Measurements from ENCODE around the gene GPRIN3.
"Not testable (repeated sequence)": the region's sequence is repeated elsewhere in the genome, so short reads cannot be mapped to it uniquely, and the experiment has no call there.

The GPRIN3 gene

DNA sequence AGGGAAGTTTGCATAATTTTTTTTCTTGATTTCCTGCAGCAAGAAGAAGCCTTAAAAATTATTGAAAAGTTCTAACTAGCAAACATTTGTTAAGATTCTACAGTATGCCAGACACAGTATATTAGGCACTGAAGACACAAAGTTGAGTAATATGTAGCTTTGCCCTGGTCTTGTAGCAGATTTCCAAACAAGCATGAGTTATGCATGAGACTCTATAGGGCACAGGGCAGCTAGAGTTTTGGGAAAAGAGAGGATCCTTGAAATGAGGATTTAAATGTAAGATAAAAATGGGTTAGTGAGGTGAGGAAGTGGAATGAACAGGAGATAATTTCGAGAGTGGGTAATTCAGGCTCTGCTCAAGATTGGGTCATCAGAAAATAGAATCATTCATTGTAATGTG, 8.6 kb upstream of the GPRIN3 start:
- Histone ChIP-seq H3K27me3 (ENCODE audit: control insufficient read depth in 2 of 2, insufficient read depth in 2 of 2, low read length in 2 of 2) (no peaks in the 10 kb centered on the region), H3K9ac (ENCODE audit: low read depth in 1 of 2, low read length in 2 of 2) (no peak overlapping the region), H3K36me3 (ENCODE audit: control insufficient read depth in 2 of 2, insufficient read depth in 2 of 2, low read length in 2 of 2) (no peaks in the 10 kb centered on the region), H3K27ac (ENCODE audit: low read depth in 2 of 2, low read length in 2 of 2) (no peak overlapping the region), H3K4me3 (ENCODE audit: low read length in 2 of 2) (no peak overlapping the region), H3K4me1 (ENCODE audit: control insufficient read depth in 2 of 2, insufficient read depth in 2 of 2, low read length in 2 of 2) (peaks cover 0 to 10% of the 10 kb centered on the region in 2 donors), H3K9me3 (ENCODE audit: control insufficient read depth in 2 of 2, low read length in 2 of 2) (no peaks in the 10 kb centered on the region)

DNA sequence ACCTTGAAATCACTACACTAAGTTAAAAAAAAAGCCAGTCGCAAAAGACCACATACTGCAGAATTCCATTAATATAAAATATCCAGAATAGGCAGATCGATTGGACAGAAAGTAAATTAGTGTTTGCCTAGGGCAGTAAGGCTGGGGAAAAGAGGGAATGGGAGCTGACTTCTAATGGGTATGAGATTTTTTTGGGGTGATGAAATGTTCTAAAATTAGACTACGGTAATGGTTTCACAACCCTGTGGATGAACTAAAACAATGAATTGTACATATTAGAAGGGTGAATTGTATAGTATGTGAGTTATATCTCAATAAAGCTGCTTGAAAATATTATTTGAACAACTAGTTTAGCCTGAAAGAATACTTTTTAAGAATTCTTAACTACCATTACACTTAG, 6.7 kb upstream of the GPRIN3 start:
- no peak overlapping the region for H3K9ac ChIP-seq (ENCODE audit: low read depth in 1 of 2, low read length in 2 of 2)
- no peaks in the 10 kb centered on the region for H3K27me3 ChIP-seq (ENCODE audit: control insufficient read depth in 2 of 2, insufficient read depth in 2 of 2, low read length in 2 of 2)
- H3K4me1 ChIP-seq (ENCODE audit: control insufficient read depth in 2 of 2, insufficient read depth in 2 of 2, low read length in 2 of 2) = peaks cover 0 to 10% of the 10 kb centered on the region in 2 donors
- H3K9me3 ChIP-seq (ENCODE audit: control insufficient read depth in 2 of 2, low read length in 2 of 2) = no peaks in the 10 kb centered on the region
- H3K4me3 ChIP-seq (ENCODE audit: low read length in 2 of 2) = no peak overlapping the region
- H3K27ac ChIP-seq (ENCODE audit: low read depth in 2 of 2, low read length in 2 of 2) = no peak overlapping the region
- H3K36me3 ChIP-seq (ENCODE audit: control insufficient read depth in 2 of 2, insufficient read depth in 2 of 2, low read length in 2 of 2) = no peaks in the 10 kb centered on the region

GRCh38 chr4:89312066-89312465, 4.5 kb upstream of the GPRIN3 start:
- Histone ChIP-seq H3K9me3 (ENCODE audit: control insufficient read depth in 2 of 2, low read length in 2 of 2) (no peaks in the 10 kb centered on the region), H3K27ac (ENCODE audit: low read depth in 2 of 2, low read length in 2 of 2) (no peak overlapping the region), H3K27me3 (ENCODE audit: control insufficient read depth in 2 of 2, insufficient read depth in 2 of 2, low read length in 2 of 2) (no peaks in the 10 kb centered on the region), H3K4me1 (ENCODE audit: control insufficient read depth in 2 of 2, insufficient read depth in 2 of 2, low read length in 2 of 2) (peaks cover 3 to 4% of the 10 kb centered on the region in 2 donors), H3K4me3 (ENCODE audit: low read length in 2 of 2) (no peak overlapping the region), H3K36me3 (ENCODE audit: control insufficient read depth in 2 of 2, insufficient read depth in 2 of 2, low read length in 2 of 2) (no peaks in the 10 kb centered on the region), H3K9ac (ENCODE audit: low read depth in 1 of 2, low read length in 2 of 2) (no peak overlapping the region)

DNA sequence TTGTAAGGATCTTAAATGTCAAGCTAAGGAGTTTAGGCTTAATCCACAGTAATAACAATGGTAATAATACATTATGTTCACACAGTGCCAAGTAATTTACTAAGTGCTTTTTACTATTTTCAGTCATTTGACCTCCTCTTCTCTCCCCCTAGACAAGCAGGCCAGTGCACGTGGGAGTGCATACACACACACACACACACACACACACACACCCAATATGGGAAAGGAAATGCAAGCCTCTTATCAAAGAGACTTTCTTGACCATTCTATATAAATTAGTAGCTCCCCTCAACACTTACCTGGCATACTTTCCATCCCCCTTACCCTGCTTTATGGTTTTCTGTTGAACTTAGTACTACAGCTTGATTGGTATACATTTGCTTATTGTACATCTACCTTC, 3.8 kb upstream of the GPRIN3 start:
- Histone ChIP-seq H3K27ac (ENCODE audit: low read depth in 2 of 2, low read length in 2 of 2) (no peak overlapping the region), H3K9ac (ENCODE audit: low read depth in 1 of 2, low read length in 2 of 2) (no peak overlapping the region), H3K4me3 (ENCODE audit: low read length in 2 of 2) (no peak overlapping the region)

DNA sequence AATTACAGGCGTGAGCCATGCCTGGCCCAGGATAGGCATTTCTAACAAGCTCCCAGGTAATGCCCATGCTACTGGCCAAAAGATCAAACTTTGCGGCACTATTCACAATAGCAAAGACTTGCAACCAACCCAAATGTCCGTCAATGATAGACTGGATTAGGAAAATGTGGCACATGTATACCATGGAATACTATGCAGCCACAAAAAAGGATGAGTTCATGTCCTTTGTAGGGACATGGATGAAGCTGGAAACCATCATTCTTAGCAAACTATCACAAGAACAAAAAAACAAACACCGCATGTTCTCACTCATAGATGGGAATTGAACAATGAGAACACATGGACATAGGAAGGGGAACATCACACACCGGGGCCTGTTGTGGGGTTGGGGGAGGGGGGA, 1.6 kb upstream of the GPRIN3 start:
- not testable (repeated sequence) for H3K27me3 ChIP-seq (ENCODE audit: control insufficient read depth in 2 of 2, insufficient read depth in 2 of 2, low read length in 2 of 2); H3K4me3 ChIP-seq (ENCODE audit: low read length in 2 of 2); H3K9me3 ChIP-seq (ENCODE audit: control insufficient read depth in 2 of 2, low read length in 2 of 2); H3K36me3 ChIP-seq (ENCODE audit: control insufficient read depth in 2 of 2, insufficient read depth in 2 of 2, low read length in 2 of 2); H3K9ac ChIP-seq (ENCODE audit: low read depth in 1 of 2, low read length in 2 of 2); H3K27ac ChIP-seq (ENCODE audit: low read depth in 2 of 2, low read length in 2 of 2)
- H3K4me1 ChIP-seq (ENCODE audit: control insufficient read depth in 2 of 2, insufficient read depth in 2 of 2, low read length in 2 of 2) = peaks cover 7 to 13% of the 10 kb centered on the region in 2 donors

More for the DNA sequence above, 3.8 kb upstream of the GPRIN3 start:
- Histone ChIP-seq H3K9me3 (ENCODE audit: control insufficient read depth in 2 of 2, low read length in 2 of 2) (no peaks in the 10 kb centered on the region), H3K4me1 (ENCODE audit: control insufficient read depth in 2 of 2, insufficient read depth in 2 of 2, low read length in 2 of 2) (peaks cover 3 to 5% of the 10 kb centered on the region in 2 donors), H3K36me3 (ENCODE audit: control insufficient read depth in 2 of 2, insufficient read depth in 2 of 2, low read length in 2 of 2) (no peaks in the 10 kb centered on the region), H3K27me3 (ENCODE audit: control insufficient read depth in 2 of 2, insufficient read depth in 2 of 2, low read length in 2 of 2) (no peaks in the 10 kb centered on the region)

- peak overlapping the region; percentile 91 to 94 for H3K4me3 ChIP-seq (ENCODE audit: low read length in 2 of 2)
- H3K27ac ChIP-seq (ENCODE audit: low read depth in 2 of 2, low read length in 2 of 2) = peak overlapping the region; percentile 80 to 86
- H3K9ac ChIP-seq (ENCODE audit: low read depth in 1 of 2, low read length in 2 of 2) = peak overlapping the region in 1 of 2 donors; percentile 91
- H3K4me1 ChIP-seq (ENCODE audit: control insufficient read depth in 2 of 2, insufficient read depth in 2 of 2, low read length in 2 of 2) = peaks cover 11 to 16% of the 10 kb centered on the region in 2 donors
- H3K9me3 ChIP-seq (ENCODE audit: control insufficient read depth in 2 of 2, low read length in 2 of 2) = no peaks in the 10 kb centered on the region
- no peaks in the 10 kb centered on the region for H3K36me3 ChIP-seq (ENCODE audit: control insufficient read depth in 2 of 2, insufficient read depth in 2 of 2, low read length in 2 of 2)
- no peaks in the 10 kb centered on the region for H3K27me3 ChIP-seq (ENCODE audit: control insufficient read depth in 2 of 2, insufficient read depth in 2 of 2, low read length in 2 of 2)
Measured at GRCh38 chr4:89308161-89308500, 531 bp upstream of the GPRIN3 start.

DNA sequence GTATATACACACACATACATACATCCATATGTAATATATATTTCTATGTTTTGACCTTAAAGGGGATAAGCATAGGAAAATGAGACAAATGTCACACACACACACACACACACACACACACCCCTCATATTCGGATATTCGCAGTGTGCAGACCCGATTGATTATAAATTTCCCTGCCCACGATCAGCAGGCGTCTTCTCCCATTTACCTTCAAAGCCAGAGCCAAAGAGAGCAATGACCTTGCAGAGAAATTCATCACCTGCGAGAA, 488 bp downstream of the GPRIN3 start:
- Histone ChIP-seq H3K4me1 (ENCODE audit: control insufficient read depth in 2 of 2, insufficient read depth in 2 of 2, low read length in 2 of 2) (peaks cover 12 to 25% of the 10 kb centered on the region in 2 donors), H3K36me3 (ENCODE audit: control insufficient read depth in 2 of 2, insufficient read depth in 2 of 2, low read length in 2 of 2) (no peaks in the 10 kb centered on the region), H3K9ac (ENCODE audit: low read depth in 1 of 2, low read length in 2 of 2) (peak overlapping the region; percentile 83 to 91), H3K27ac (ENCODE audit: low read depth in 2 of 2, low read length in 2 of 2) (peak overlapping the region; percentile 80 to 86), H3K9me3 (ENCODE audit: control insufficient read depth in 2 of 2, low read length in 2 of 2) (no peaks in the 10 kb centered on the region), H3K27me3 (ENCODE audit: control insufficient read depth in 2 of 2, insufficient read depth in 2 of 2, low read length in 2 of 2) (no peaks in the 10 kb centered on the region), H3K4me3 (ENCODE audit: low read length in 2 of 2) (peak overlapping the region; percentile 91 to 94)

- peak overlapping the region; percentile 83 to 91 for H3K9ac ChIP-seq (ENCODE audit: low read depth in 1 of 2, low read length in 2 of 2)
- H3K9me3 ChIP-seq (ENCODE audit: control insufficient read depth in 2 of 2, low read length in 2 of 2) = no peaks in the 10 kb centered on the region
- peak overlapping the region; percentile 80 to 86 for H3K27ac ChIP-seq (ENCODE audit: low read depth in 2 of 2, low read length in 2 of 2)
- no peaks in the 10 kb centered on the region for H3K27me3 ChIP-seq (ENCODE audit: control insufficient read depth in 2 of 2, insufficient read depth in 2 of 2, low read length in 2 of 2)
- no peaks in the 10 kb centered on the region for H3K36me3 ChIP-seq (ENCODE audit: control insufficient read depth in 2 of 2, insufficient read depth in 2 of 2, low read length in 2 of 2)
- H3K4me3 ChIP-seq (ENCODE audit: low read length in 2 of 2) = peak overlapping the region; percentile 91 to 94
- peaks cover 12 to 29% of the 10 kb centered on the region in 2 donors for H3K4me1 ChIP-seq (ENCODE audit: control insufficient read depth in 2 of 2, insufficient read depth in 2 of 2, low read length in 2 of 2)
Measured at GRCh38 chr4:89306486-89307177, 968 bp downstream of the GPRIN3 start.

DNA sequence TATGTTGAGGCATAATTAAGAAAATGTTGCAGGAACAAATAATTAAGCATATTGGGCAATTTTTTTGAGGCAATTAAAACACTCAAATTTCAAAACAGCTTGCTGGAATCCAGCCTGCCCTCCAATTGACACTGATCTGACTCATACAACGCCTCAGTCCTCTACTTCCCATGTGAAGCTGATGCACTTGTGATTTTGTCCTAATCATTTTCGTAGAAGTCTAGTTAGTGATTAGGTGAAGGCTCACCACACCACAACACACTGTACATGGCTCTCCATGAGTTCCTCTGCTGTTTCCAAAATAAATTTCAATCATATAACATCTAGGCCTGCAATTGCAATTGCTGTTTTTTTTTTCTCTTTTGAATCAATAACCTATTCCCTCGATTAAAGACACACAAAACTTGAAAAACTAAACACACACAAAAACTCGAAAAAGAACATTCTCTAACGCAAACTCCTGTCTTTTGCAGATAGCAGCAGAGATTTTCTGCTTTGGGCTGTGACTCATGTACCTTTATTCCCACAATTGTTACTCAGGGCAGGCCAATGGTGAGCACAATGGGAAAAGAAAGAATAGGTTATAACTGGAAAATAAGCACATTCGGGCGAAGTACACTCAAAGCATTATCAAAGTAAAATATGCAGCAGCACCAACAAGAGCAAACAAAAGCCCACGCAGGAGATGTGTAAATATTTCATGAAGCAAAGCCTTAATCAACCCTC, 1.7 kb downstream of the GPRIN3 start:
- Histone ChIP-seq H3K36me3 (ENCODE audit: control insufficient read depth in 2 of 2, insufficient read depth in 2 of 2, low read length in 2 of 2) (no peaks in the 10 kb centered on the region), H3K9ac (ENCODE audit: low read depth in 1 of 2, low read length in 2 of 2) (peak overlapping the region; percentile 83 to 91), H3K9me3 (ENCODE audit: control insufficient read depth in 2 of 2, low read length in 2 of 2) (no peaks in the 10 kb centered on the region), H3K27ac (ENCODE audit: low read depth in 2 of 2, low read length in 2 of 2) (peak overlapping the region; percentile 80 to 86), H3K4me1 (ENCODE audit: control insufficient read depth in 2 of 2, insufficient read depth in 2 of 2, low read length in 2 of 2) (peaks cover 12 to 33% of the 10 kb centered on the region in 2 donors), H3K4me3 (ENCODE audit: low read length in 2 of 2) (peak overlapping the region; percentile 91 to 94), H3K27me3 (ENCODE audit: control insufficient read depth in 2 of 2, insufficient read depth in 2 of 2, low read length in 2 of 2) (no peaks in the 10 kb centered on the region)

DNA sequence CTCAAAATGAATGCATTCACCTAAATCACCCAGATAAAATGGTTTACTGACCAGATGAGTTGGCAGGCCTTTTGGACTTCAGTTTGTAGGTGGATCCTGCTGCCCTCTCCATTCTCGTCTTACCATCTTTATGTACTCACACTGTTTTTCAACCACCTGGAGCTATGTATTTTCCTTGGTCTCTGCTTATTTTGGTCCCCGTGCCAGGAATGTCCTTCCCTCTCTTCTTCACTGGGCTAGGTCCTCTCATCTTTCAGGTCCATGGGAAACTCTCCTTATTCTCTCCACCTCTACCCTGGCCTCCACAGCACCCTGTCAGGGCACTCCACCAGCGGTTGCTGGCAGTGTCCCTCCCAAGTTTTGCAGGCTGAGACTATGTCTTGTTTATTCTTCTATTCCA, 2.6 kb downstream of the GPRIN3 start:
- no peaks in the 10 kb centered on the region for H3K27me3 ChIP-seq (ENCODE audit: control insufficient read depth in 2 of 2, insufficient read depth in 2 of 2, low read length in 2 of 2)
- no peaks in the 10 kb centered on the region for H3K9me3 ChIP-seq (ENCODE audit: control insufficient read depth in 2 of 2, low read length in 2 of 2)
- peak overlapping the region; percentile 34 to 44 for H3K9ac ChIP-seq (ENCODE audit: low read depth in 1 of 2, low read length in 2 of 2)
- peak overlapping the region; percentile 80 to 86 for H3K27ac ChIP-seq (ENCODE audit: low read depth in 2 of 2, low read length in 2 of 2)
- H3K4me1 ChIP-seq (ENCODE audit: control insufficient read depth in 2 of 2, insufficient read depth in 2 of 2, low read length in 2 of 2) = peaks cover 18 to 39% of the 10 kb centered on the region in 2 donors
- H3K4me3 ChIP-seq (ENCODE audit: low read length in 2 of 2) = peak overlapping the region; percentile 52 to 94
- H3K36me3 ChIP-seq (ENCODE audit: control insufficient read depth in 2 of 2, insufficient read depth in 2 of 2, low read length in 2 of 2) = no peaks in the 10 kb centered on the region

All from mucosa of rectum (tissue), 2 donors.